DOHH2 (cell line): ENCODE measurements around the gene TMEM266.

Source experiments
- H3F3A ChIP-seq: fragments of 200-600 bp; sonication (generic), shearing (Covaris generic); 2 replicates; pipeline ENCODE4 v1.6.0; 2016; ENCODE audit warnings: antibody characterized with exemption, mild to moderate bottlenecking; ENCODE audit not compliant: control insufficient read depth, insufficient read depth
- H3K27ac ChIP-seq: fragments of 200-600 bp; sonication (generic); 2 replicates; pipeline ENCODE4 v1.5.1; 2014; ENCODE audit warnings: low read depth, mild to moderate bottlenecking, low read length, moderate library complexity
- H3K27me3 ChIP-seq: fragments of 200-600 bp; sonication (generic); 2 replicates; pipeline ENCODE4 v1.6.1; 2014; ENCODE audit warnings: mild to moderate bottlenecking, low read length, mixed read lengths; ENCODE audit not compliant: control insufficient read depth
- H3K36me3 ChIP-seq: fragments of 200-600 bp; sonication (generic); 2 replicates; pipeline ENCODE4 v1.6.1; 2014; ENCODE audit warnings: mild to moderate bottlenecking, low read length, moderate library complexity, mixed read lengths; ENCODE audit not compliant: control insufficient read depth
- H3K4me1 ChIP-seq: fragments of 200-600 bp; sonication (generic); 2 replicates; pipeline ENCODE4 v1.6.1; 2014; ENCODE audit warnings: mild to moderate bottlenecking, low read length, mixed read lengths; ENCODE audit not compliant: control insufficient read depth
- H3K4me2 ChIP-seq: fragments of 200-600 bp; sonication (generic); 2 replicates; pipeline ENCODE4 v1.6.0; 2014; ENCODE audit warnings: mild to moderate bottlenecking, low read length, moderate library complexity
- H3K4me3 ChIP-seq: fragments of 200-600 bp; sonication (generic); 2 replicates; pipeline ENCODE4 v1.5.1; 2014; ENCODE audit warnings: mild to moderate bottlenecking, low read length, mixed read lengths
- H3K79me2 ChIP-seq: fragments of 200-600 bp; sonication (generic); 2 replicates; pipeline ENCODE4 v1.6.1; 2014; ENCODE audit warnings: mild to moderate bottlenecking, low read length, mixed read lengths; ENCODE audit not compliant: control insufficient read depth
- H3K9me2 ChIP-seq: fragments of 200-600 bp; sonication (generic); replicated peaks from 2 replicates; pipeline ENCODE4 v1.6.1; 2014; ENCODE audit warnings: mild to moderate bottlenecking, low read length, mixed read lengths; ENCODE audit not compliant: control insufficient read depth
- H3K9me3 ChIP-seq: fragments of 200-600 bp; sonication (generic); 2 replicates; pipeline ENCODE4 v1.6.1; 2014; ENCODE audit warnings: antibody characterized with exemption, low read length, mixed read lengths; ENCODE audit not compliant: control insufficient read depth, insufficient read depth
- H4K20me1 ChIP-seq: fragments of 200-600 bp; sonication (generic); 2 replicates; pipeline ENCODE4 v1.6.0; 2014; ENCODE audit warnings: low read depth, mild to moderate bottlenecking, antibody characterized with exemption, low read length, moderate library complexity; ENCODE audit not compliant: control insufficient read depth, insufficient read depth
- EZH2phosphoT487 ChIP-seq: fragments of 200-600 bp; sonication (generic); IDR thresholded peaks from 2 replicates; pipeline ENCODE4 v1.6.1; 2017; ENCODE audit warnings: borderline replicate concordance, mild to moderate bottlenecking, antibody characterized with exemption, low read length, moderate library complexity, mixed read lengths
- TF ChIP-seq, protein P1 (sequence below): fragments of 200-600 bp; sonication (generic); IDR thresholded peaks from one replicate; pipeline ENCODE4 v1.5.1; 2014; ENCODE audit warnings: antibody characterized with exemption, mild to moderate bottlenecking, low read depth, low read length; ENCODE audit not compliant: poor library complexity, severe bottlenecking

Gene TMEM266

DNA sequence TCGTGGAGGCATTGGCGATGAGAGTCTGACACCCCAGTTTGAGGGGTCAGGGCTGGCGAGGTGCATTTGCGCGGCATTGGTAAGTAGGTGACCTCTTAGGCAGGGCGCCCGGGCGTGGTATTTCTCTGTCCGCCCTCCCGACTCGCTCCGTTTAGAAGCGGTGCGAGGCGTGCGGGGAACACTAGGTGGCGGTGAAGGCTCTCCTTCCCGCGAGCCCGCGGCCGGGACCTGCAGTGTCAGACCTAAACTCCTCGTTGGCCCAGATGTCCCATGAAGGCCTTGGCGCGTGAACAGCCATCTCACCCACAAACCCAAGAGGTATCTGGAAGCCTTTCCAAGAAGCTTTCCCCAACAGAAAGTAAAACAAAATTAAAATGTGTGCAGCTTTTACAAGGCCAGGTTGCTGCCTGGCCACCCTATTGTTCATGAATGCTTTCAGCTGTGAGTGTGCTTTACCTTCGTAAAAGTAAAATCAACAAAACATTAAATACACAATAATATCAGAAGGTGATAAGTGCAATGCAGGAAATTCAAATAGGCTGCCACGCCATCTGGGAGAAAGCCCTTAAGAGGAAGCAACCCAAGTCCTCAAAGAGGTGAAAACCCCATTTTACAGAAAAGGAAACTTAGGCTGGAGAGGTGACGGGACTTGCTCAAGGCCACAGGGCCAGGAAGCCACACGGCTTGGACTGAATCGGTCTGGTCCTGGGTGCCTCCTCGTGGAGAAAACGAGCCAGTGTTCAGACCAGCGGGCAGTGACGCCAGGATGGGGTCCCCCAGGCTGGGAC is 131.2 kb downstream of the TMEM266 start:
- Histone ChIP-seq H3K27me3 (peaks cover 12% of the 10 kb centered on the region), H3F3A (no peaks in the 10 kb centered on the region), H3K4me2 (peak overlapping the region; percentile 27), H3K36me3 (no peaks in the 10 kb centered on the region), H3K79me2 (no peaks in the 10 kb centered on the region), H3K4me1 (peaks cover 11% of the 10 kb centered on the region), H3K4me3 (no peak overlapping the region), H3K27ac (no peak overlapping the region), H4K20me1 (no peaks in the 10 kb centered on the region), H3K9me3 (no peaks in the 10 kb centered on the region), H3K9me2 (no peaks in the 10 kb centered on the region)
- no peak for TF ChIP-seq EZH2phosphoT487
- TF ChIP-seq, protein P1, sequence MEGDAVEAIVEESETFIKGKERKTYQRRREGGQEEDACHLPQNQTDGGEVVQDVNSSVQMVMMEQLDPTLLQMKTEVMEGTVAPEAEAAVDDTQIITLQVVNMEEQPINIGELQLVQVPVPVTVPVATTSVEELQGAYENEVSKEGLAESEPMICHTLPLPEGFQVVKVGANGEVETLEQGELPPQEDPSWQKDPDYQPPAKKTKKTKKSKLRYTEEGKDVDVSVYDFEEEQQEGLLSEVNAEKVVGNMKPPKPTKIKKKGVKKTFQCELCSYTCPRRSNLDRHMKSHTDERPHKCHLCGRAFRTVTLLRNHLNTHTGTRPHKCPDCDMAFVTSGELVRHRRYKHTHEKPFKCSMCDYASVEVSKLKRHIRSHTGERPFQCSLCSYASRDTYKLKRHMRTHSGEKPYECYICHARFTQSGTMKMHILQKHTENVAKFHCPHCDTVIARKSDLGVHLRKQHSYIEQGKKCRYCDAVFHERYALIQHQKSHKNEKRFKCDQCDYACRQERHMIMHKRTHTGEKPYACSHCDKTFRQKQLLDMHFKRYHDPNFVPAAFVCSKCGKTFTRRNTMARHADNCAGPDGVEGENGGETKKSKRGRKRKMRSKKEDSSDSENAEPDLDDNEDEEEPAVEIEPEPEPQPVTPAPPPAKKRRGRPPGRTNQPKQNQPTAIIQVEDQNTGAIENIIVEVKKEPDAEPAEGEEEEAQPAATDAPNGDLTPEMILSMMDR: peak; percentile 87

GRCh38 chr15:76191539-76192244 is 131.9 kb downstream of the TMEM266 start:
- H3K4me2 ChIP-seq: no peak overlapping the region
- no peak overlapping the region for H3K27ac ChIP-seq
- TF ChIP-seq, protein P1: no peak
- TF ChIP-seq EZH2phosphoT487: no peak
- no peaks in the 10 kb centered on the region for H4K20me1 ChIP-seq
- H3K9me2 ChIP-seq: no peaks in the 10 kb centered on the region
- H3K27me3 ChIP-seq: peaks cover 12% of the 10 kb centered on the region
- H3K36me3 ChIP-seq: no peaks in the 10 kb centered on the region
- H3K79me2 ChIP-seq: no peaks in the 10 kb centered on the region
- H3F3A ChIP-seq: no peaks in the 10 kb centered on the region
- H3K9me3 ChIP-seq: no peaks in the 10 kb centered on the region
- H3K4me1 ChIP-seq: peaks cover 18% of the 10 kb centered on the region
- no peak overlapping the region for H3K4me3 ChIP-seq

- H3K79me2 ChIP-seq: no peaks in the 10 kb centered on the region
- no peaks in the 10 kb centered on the region for H4K20me1 ChIP-seq
- no peaks in the 10 kb centered on the region for H3K9me3 ChIP-seq
- no peak overlapping the region for H3K4me2 ChIP-seq
- H3K36me3 ChIP-seq: no peaks in the 10 kb centered on the region
- TF ChIP-seq, protein P1: no peak
- TF ChIP-seq EZH2phosphoT487: no peak
- H3K27me3 ChIP-seq: peaks cover 12% of the 10 kb centered on the region
- H3K27ac ChIP-seq: no peak overlapping the region
- no peaks in the 10 kb centered on the region for H3K9me2 ChIP-seq
- H3K4me3 ChIP-seq: no peak overlapping the region
- no peaks in the 10 kb centered on the region for H3F3A ChIP-seq
- peaks cover 28% of the 10 kb centered on the region for H3K4me1 ChIP-seq
These were observed 132.9 kb downstream of the TMEM266 start for GRCh38 chr15:76192715-76193114.
